CD4-positive, alpha-beta T cell (primary cell): ENCODE results near the gene ZNF785. TPM values are rescaled to one million over a fixed set of nuclear protein-coding genes. Genes with fewer than 3 reads are reported as not detected.

Source experiments
- ATAC-seq: fragments of 200-7000 bp; cut with Tn5 transposase; one replicate; pipeline ENCODE4 v1.10.0; 2022; ENCODE audit warnings: mild to moderate bottlenecking; ENCODE audit not compliant: poor library complexity
- CTCF ChIA-PET: fragments of 350-600 bp; sonication (Branson Sonifier 250); formaldehyde crosslinking; loops from one replicate; lab custom pipeline; 2021; ENCODE audit warnings: antibody characterized with exemption, inconsistent platforms; lab: Charles Lee
- POLR2A ChIA-PET: fragments of 350-600 bp; sonication (Branson Sonifier 250); formaldehyde crosslinking; loops from one replicate; lab custom pipeline; 2021; ENCODE audit warnings: antibody characterized with exemption, inconsistent platforms; lab: Charles Lee
- DNase-seq, 14 experiments: peaks; one replicate each; pipeline ENCODE4 v3.0.0-alpha.2; 2013 to 2020; ENCODE audit warnings: mixed read lengths in 2 of 14
- H3K27ac ChIP-seq, 2 donors: one replicate each; pipeline versions ENCODE4 v1.5.1 to v1.7.0; 2013; ENCODE audit warnings: low read length in 2 of 2, low read depth in 1 of 2, mild to moderate bottlenecking in 1 of 2
- H3K27me3 ChIP-seq, 2 experiments: 1 replicate in 1 of 2; 2 replicates in 1 of 2; pipeline versions ENCODE4 v1.6.1 to v1.7.0; 2013; ENCODE audit warnings: low read length in 2 of 2, control low read depth in 1 of 2, mild to moderate bottlenecking in 1 of 2, moderate library complexity in 1 of 2; ENCODE audit not compliant: insufficient read depth in 2 of 2, control insufficient read depth in 1 of 2
- H3K36me3 ChIP-seq: one replicate; pipeline ENCODE4 v1.6.1; 2013; ENCODE audit warnings: low read length, control low read depth; ENCODE audit not compliant: insufficient read depth
- H3K4me1 ChIP-seq: one replicate; pipeline ENCODE4 v1.6.1; 2013; ENCODE audit warnings: low read length, control low read depth; ENCODE audit not compliant: insufficient read depth
- H3K4me3 ChIP-seq: one replicate; pipeline ENCODE4 v1.5.1; 2013; ENCODE audit warnings: mild to moderate bottlenecking, low read length, moderate library complexity
- H3K9me3 ChIP-seq, 2 experiments: 1 replicate in 1 of 2; 2 replicates in 1 of 2; pipeline versions ENCODE4 v1.6.1 to v1.7.0; 2013; ENCODE audit warnings: low read length in 2 of 2, mild to moderate bottlenecking in 2 of 2, control low read depth in 1 of 2, moderate library complexity in 1 of 2; ENCODE audit not compliant: control insufficient read depth in 1 of 2, insufficient read depth in 1 of 2
- H3K27ac Mint-ChIP-seq: one replicate; pipeline ENCODE4 v1.8.0; 2020; ENCODE audit warnings: mixed read lengths
- H3K27me3 Mint-ChIP-seq: one replicate; pipeline ENCODE4 v1.8.0; 2021; ENCODE audit warnings: mixed read lengths
- H3K36me3 Mint-ChIP-seq: one replicate; pipeline ENCODE4 v1.8.0; 2021; ENCODE audit warnings: low read depth, mixed read lengths
- H3K4me1 Mint-ChIP-seq: one replicate; pipeline ENCODE4 v1.8.0; 2021; ENCODE audit warnings: low read depth, mixed read lengths
- H3K4me3 Mint-ChIP-seq: one replicate; pipeline ENCODE4 v1.8.0; 2020; ENCODE audit warnings: mild to moderate bottlenecking, mixed read lengths
- H3K9me3 Mint-ChIP-seq: one replicate; pipeline ENCODE4 v1.8.0; 2020; ENCODE audit warnings: mixed read lengths
- CTCF ChIP-seq: fragments of 200-600 bp; IDR thresholded peaks from one replicate; pipeline ENCODE4 v1.8.0; 2022; ENCODE audit warnings: antibody characterized with exemption, mild to moderate bottlenecking
- intact Hi-C, 2 experiments: fragments of 100-400 bp; cut with DNase I in 1 of 2; cut with micrococcal nuclease in 1 of 2; formaldehyde crosslinking; loops; one replicate each; pipeline versions ENCODE4 v1.15.1 to v1.9.0; 2023 to 2025; cut with DNase I, micrococcal nuclease
- total RNA-seq, 174 experiments: library from RNA in 2 of 174; stranded (reverse) in 2 of 174; gene quantifications; one replicate each; pipeline ENCODE4 v1.2.3 and lab custom pipeline; 2021 to 2026

The ZNF785 gene
- total RNA-seq, 2 experiments from 2014 or later, result 6.6 to 7.7 TPM

- H3K4me3 Mint-ChIP-seq, result no peak overlapping the region
- no peak for TF ChIP-seq CTCF
- no peak for ATAC-seq
- Histone ChIP-seq H3K4me1 (peaks cover 12% of the 10 kb centered on the region), H3K4me3 (no peak overlapping the region), H3K27me3 (no peaks in the 10 kb centered on the region), H3K36me3 (peaks cover 34% of the 10 kb centered on the region), H3K27ac (no peak overlapping the region), H3K9me3 (no peaks in the 10 kb centered on the region)
- ChIA-PET POLR2A (no interaction called here), CTCF (no interaction called here)
- no peaks in the 10 kb centered on the region for H3K9me3 Mint-ChIP-seq
- H3K4me1 Mint-ChIP-seq, result peaks cover 10% of the 10 kb centered on the region
- no peak overlapping the region for H3K27ac Mint-ChIP-seq
- H3K27me3 Mint-ChIP-seq, result no peaks in the 10 kb centered on the region
- intact Hi-C loops, result no loop called here
- H3K36me3 Mint-ChIP-seq, result peaks cover 58% of the 10 kb centered on the region
- no peak for DNase-seq
Measured at GRCh38 chr16:30603945-30604315, 18.4 kb upstream of the ZNF785 start.

- peaks cover 34% of the 10 kb centered on the region for H3K36me3 ChIP-seq
- intact Hi-C loops, result no loop called here
- H3K4me1 Mint-ChIP-seq, result peaks cover 9% of the 10 kb centered on the region
- no peak overlapping the region for H3K4me3 Mint-ChIP-seq
- DNase-seq, result peak in 2 of 14 experiments; percentile 20 to 26
- H3K27ac Mint-ChIP-seq, result no peak overlapping the region
- ATAC-seq, result no peak
- no peaks in the 10 kb centered on the region for H3K9me3 ChIP-seq
- H3K36me3 Mint-ChIP-seq, result peaks cover 53% of the 10 kb centered on the region
- H3K9me3 Mint-ChIP-seq, result no peaks in the 10 kb centered on the region
- no peaks in the 10 kb centered on the region for H3K27me3 ChIP-seq
- H3K4me1 ChIP-seq, result peaks cover 7% of the 10 kb centered on the region
- CTCF ChIA-PET, result interaction anchor here (0.5 to 2.8 kb wide), 3 partner anchors 13 to 172 kb away, joined by 3 to 11 read pairs (median 3); partner anchors contain the start of gene DCTPP1
- POLR2A ChIA-PET, result interaction anchor here (0.9 to 1.4 kb wide), 3 partner anchors 17 to 51 kb away, joined by 3 read pairs; partner anchors contain the start of genes ZNF764 and ZNF785
- H3K27me3 Mint-ChIP-seq, result no peaks in the 10 kb centered on the region
- no peak overlapping the region for H3K27ac ChIP-seq
- no peak overlapping the region for H3K4me3 ChIP-seq
- no peak for TF ChIP-seq CTCF
Measured at GRCh38 chr16:30602616-30603277, 17.2 kb upstream of the ZNF785 start.

GRCh38 chr16:30601966-30602365 lies 16.5 kb upstream of the ZNF785 start:
- CTCF ChIA-PET, result interaction anchor here (0.5 to 2.8 kb wide), 3 partner anchors 13 to 171 kb away, joined by 3 to 11 read pairs (median 3); partner anchors contain the start of gene DCTPP1
- Histone ChIP-seq H3K27me3 (no peaks in the 10 kb centered on the region), H3K9me3 (no peaks in the 10 kb centered on the region), H3K4me3 (no peak overlapping the region), H3K27ac (no peak overlapping the region), H3K36me3 (peaks cover 29% of the 10 kb centered on the region), H3K4me1 (peaks cover 7% of the 10 kb centered on the region)
- H3K4me3 Mint-ChIP-seq, result no peak overlapping the region
- TF ChIP-seq CTCF, result no peak
- peaks cover 47% of the 10 kb centered on the region for H3K36me3 Mint-ChIP-seq
- intact Hi-C loops, result no loop called here
- DNase-seq (no peak), ATAC-seq (no peak)
- no peak overlapping the region for H3K27ac Mint-ChIP-seq
- no peaks in the 10 kb centered on the region for H3K9me3 Mint-ChIP-seq
- POLR2A ChIA-PET, result interaction anchor here (0.9 to 1.4 kb wide), 2 partner anchors 16 to 44 kb away, joined by 3 read pairs; partner anchors contain the start of genes ZNF764 and ZNF785
- H3K27me3 Mint-ChIP-seq, result no peaks in the 10 kb centered on the region
- peaks cover 5% of the 10 kb centered on the region for H3K4me1 Mint-ChIP-seq
